MCF 10A (cell line): ENCODE data around the gene EIF5B. TPM values are rescaled to one million over a fixed set of nuclear protein-coding genes. Genes with fewer than 3 reads are reported as not detected.

Experiments
- BruUV-seq: library from RNA; stranded (reverse); fragments of 400-500 nt; replicated peaks from 2 replicates; lab custom pipeline; 2021; lab: Mats Ljungman, UMichigan
- CTCF ChIA-PET: fragments of 300-600 bp; sonication (Branson Sonifier 250); formaldehyde crosslinking; extraction: SDS; loops from one replicate; lab custom pipeline; 2021; ENCODE audit warnings: antibody characterized with exemption, inconsistent platforms; lab: Yijun Ruan, JAX
- POLR2A ChIA-PET: fragments of 300-600, 350-650 bp; sonication (Branson Sonifier 250); formaldehyde crosslinking; extraction: SDS; loops from one replicate; lab custom pipeline; 2020; ENCODE audit warnings: antibody characterized with exemption, inconsistent platforms; lab: Yijun Ruan, JAX
- DNase-seq: peaks from one replicate; pipeline ENCODE4 v3.0.0-alpha.2; 2018; ENCODE audit not compliant: unreplicated experiment
- H3K27ac Mint-ChIP-seq: one replicate; pipeline ENCODE4 v1.8.0; 2022; ENCODE audit warnings: mild to moderate bottlenecking, low read depth, mixed read lengths; ENCODE audit not compliant: unreplicated experiment
- H3K27me3 Mint-ChIP-seq: one replicate; pipeline ENCODE4 v1.8.0; 2022; ENCODE audit warnings: mixed read lengths; ENCODE audit not compliant: insufficient read depth, unreplicated experiment
- H3K36me3 Mint-ChIP-seq: one replicate; pipeline ENCODE4 v1.8.0; 2022; ENCODE audit warnings: mild to moderate bottlenecking, moderate library complexity, mixed read lengths; ENCODE audit not compliant: insufficient read depth, unreplicated experiment
- H3K4me1 Mint-ChIP-seq: one replicate; pipeline ENCODE4 v1.8.0; 2022; ENCODE audit warnings: mixed read lengths; ENCODE audit not compliant: insufficient read depth, unreplicated experiment
- H3K4me3 Mint-ChIP-seq: one replicate; pipeline ENCODE4 v1.8.0; 2022; ENCODE audit warnings: mild to moderate bottlenecking, moderate library complexity, mixed read lengths; ENCODE audit not compliant: unreplicated experiment
- H3K9me3 Mint-ChIP-seq: one replicate; pipeline ENCODE4 v1.8.0; 2022; ENCODE audit warnings: mixed read lengths; ENCODE audit not compliant: unreplicated experiment
- CTCF ChIP-seq: fragments of 200-600 bp; IDR thresholded peaks from one replicate; pipeline ENCODE4 v1.8.0; 2022; ENCODE audit warnings: antibody characterized with exemption, mild to moderate bottlenecking; ENCODE audit not compliant: unreplicated experiment
- intact Hi-C: fragments of 100-400 bp; cut with micrococcal nuclease; formaldehyde crosslinking; loops from 2 replicates; pipeline ENCODE4 v1.14.1; 2022
- total RNA-seq: library from RNA; stranded (reverse); gene quantifications from 2 replicates; pipeline ENCODE4 v1.2.3, GENCODE V29; 2022

Gene EIF5B
- total RNA-seq, 1 experiment from 2014 or later, result 55.5 TPM

- H3K4me3 Mint-ChIP-seq, result no peak overlapping the region
- H3K9me3 Mint-ChIP-seq, result no peaks in the 10 kb centered on the region
- no peak for DNase-seq
- peaks cover 86% of the 10 kb centered on the region for H3K36me3 Mint-ChIP-seq
- no peaks in the 10 kb centered on the region for H3K27me3 Mint-ChIP-seq
- TF ChIP-seq CTCF, result no peak
- no TSS peak for BruUV-seq
- POLR2A ChIA-PET, result interaction anchor here (1.3 kb wide), 1 partner anchor 12 kb away, joined by 3 read pairs; no protein-coding TSS in a partner anchor
- H3K27ac Mint-ChIP-seq, result peak overlapping the region; percentile 69
- intact Hi-C loops, result no loop called here
- CTCF ChIA-PET, result interaction anchor here (1.2 kb wide), 1 partner anchor 279 kb away, joined by 3 read pairs; no protein-coding TSS in a partner anchor
- no peaks in the 10 kb centered on the region for H3K4me1 Mint-ChIP-seq
Observed at GRCh38 chr2:99374747-99375146, 37.6 kb downstream of the EIF5B start.

GRCh38 chr2:99376254-99376864 lies 39.2 kb downstream of the EIF5B start:
- intact Hi-C loops, result no loop called here
- no peaks in the 10 kb centered on the region for H3K9me3 Mint-ChIP-seq
- no peak overlapping the region for H3K4me3 Mint-ChIP-seq
- H3K27ac Mint-ChIP-seq, result peak overlapping the region; percentile 44
- no peak for TF ChIP-seq CTCF
- POLR2A ChIA-PET, result interaction anchor here (1.1 kb wide), 1 partner anchor 17 kb away, joined by 4 read pairs; no protein-coding TSS in a partner anchor
- peaks cover 92% of the 10 kb centered on the region for H3K36me3 Mint-ChIP-seq
- no peak for DNase-seq
- no peaks in the 10 kb centered on the region for H3K27me3 Mint-ChIP-seq
- H3K4me1 Mint-ChIP-seq, result no peaks in the 10 kb centered on the region
- no TSS peak for BruUV-seq
- CTCF ChIA-PET, result no interaction called here

GRCh38 chr2:99377879-99378278 lies 40.7 kb downstream of the EIF5B start:
- DNase-seq, result no peak
- Mint-ChIP-seq H3K4me1 (no peaks in the 10 kb centered on the region), H3K36me3 (peaks cover 81% of the 10 kb centered on the region), H3K27me3 (no peaks in the 10 kb centered on the region), H3K4me3 (no peak overlapping the region), H3K9me3 (no peaks in the 10 kb centered on the region), H3K27ac (no peak overlapping the region)
- CTCF ChIA-PET, result no interaction called here
- POLR2A ChIA-PET, result interaction anchor here (1.1 to 1.6 kb wide), 2 partner anchors 12 to 16 kb away, joined by 3 to 4 read pairs; no protein-coding TSS in a partner anchor
- BruUV-seq, result no TSS peak
- intact Hi-C loops, result no loop called here
- TF ChIP-seq CTCF, result no peak

- no TSS peak for BruUV-seq
- no peak overlapping the region for H3K27ac Mint-ChIP-seq
- intact Hi-C loops, result no loop called here
- no peak overlapping the region for H3K4me3 Mint-ChIP-seq
- ChIA-PET CTCF (no interaction called here), POLR2A (no interaction called here)
- no peaks in the 10 kb centered on the region for H3K4me1 Mint-ChIP-seq
- H3K36me3 Mint-ChIP-seq, result peaks cover 82% of the 10 kb centered on the region
- no peak for DNase-seq
- no peaks in the 10 kb centered on the region for H3K9me3 Mint-ChIP-seq
- no peaks in the 10 kb centered on the region for H3K27me3 Mint-ChIP-seq
- no peak for TF ChIP-seq CTCF
Observed at GRCh38 chr2:99380376-99381010, 43.3 kb downstream of the EIF5B start.
